ENCODE measurements around the gene IGFALS.

IGFALS gene

DNA sequence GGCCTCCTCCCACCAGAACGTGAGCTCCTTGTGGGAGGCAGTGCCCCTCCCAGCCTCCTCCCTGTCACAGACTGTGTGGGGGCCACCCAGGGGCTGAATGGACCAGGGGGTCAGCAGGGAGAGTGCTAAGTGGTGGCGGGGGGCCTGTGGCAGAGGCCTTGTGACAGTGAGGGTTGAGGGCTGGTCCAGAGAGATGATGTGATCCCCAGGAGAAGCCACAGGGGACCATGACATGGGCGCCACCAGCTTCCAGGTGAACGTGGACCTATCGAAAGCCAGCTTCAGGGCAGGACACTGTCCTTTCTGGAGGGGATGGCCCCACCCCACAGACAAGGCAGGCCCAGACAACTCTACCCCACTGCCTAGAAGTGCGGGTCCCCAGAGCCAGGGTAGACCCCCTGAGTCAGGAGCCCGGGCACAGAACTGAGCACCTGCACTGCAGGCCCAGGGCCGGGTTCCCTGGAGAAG lies 14.2 kb downstream of the IGFALS start:
- no peaks in the 10 kb centered on the region for H3K27me3 Mint-ChIP-seq
- DNase-seq = no peak
- peaks cover 50% of the 10 kb centered on the region for H3K36me3 Mint-ChIP-seq (ENCODE audit: low read depth)
- H3K9me3 Mint-ChIP-seq = no peaks in the 10 kb centered on the region
- H3K4me3 Mint-ChIP-seq = no peak overlapping the region
- H3K27ac Mint-ChIP-seq = peak overlapping the region; percentile 85
- peaks cover 27% of the 10 kb centered on the region for H3K4me1 Mint-ChIP-seq (ENCODE audit: low read depth)

DNA sequence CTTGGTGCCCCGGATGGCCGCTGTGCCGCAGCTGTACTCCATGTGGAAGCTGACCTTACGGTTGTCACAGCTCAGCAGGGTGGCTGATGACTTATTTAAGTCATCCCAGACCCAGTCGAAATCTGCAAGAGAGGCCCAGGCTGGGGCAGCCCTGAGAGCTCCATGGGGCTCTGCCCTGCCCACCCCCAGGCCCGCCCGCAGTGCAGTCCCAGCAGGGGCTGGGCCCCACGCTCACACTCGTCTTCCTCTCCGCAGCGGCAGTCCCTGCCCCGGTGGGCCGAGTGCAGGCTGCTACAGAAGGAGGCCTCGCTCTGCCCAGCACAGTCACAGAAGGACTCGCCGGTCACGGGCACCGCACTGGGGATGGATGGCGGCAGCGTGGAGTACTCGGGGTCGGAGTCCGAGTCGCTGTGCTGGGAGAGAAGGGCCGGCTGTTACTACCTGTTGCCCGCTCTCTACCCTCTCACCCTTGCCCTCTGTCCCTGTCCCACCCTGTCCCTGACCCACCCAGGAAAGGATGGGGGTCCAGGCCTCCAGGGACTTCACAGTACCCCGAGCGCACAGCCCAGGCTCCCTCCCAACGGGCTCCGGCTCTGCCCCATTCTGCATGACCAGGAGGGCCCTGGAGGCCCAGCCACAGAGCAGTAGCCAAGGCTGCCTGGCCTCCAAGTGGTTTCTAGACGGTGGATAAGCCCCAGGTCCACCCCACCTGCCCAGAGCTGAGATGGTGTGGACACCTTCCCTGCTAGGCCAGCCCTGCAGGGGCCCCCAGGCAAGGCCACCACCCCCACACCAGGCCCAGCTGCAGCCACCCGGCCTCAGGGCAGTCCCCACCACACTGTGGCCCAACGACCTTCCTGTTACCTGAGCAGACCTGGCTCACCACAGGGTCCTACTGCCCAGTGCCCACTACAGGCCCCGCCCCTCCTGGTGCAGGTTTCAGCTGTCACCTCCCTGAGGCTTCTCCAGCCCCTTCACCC lies 15.0 kb downstream of the IGFALS start:
- Mint-ChIP-seq H3K4me1 (ENCODE audit: low read depth) (peaks cover 25% of the 10 kb centered on the region), H3K27me3 (no peaks in the 10 kb centered on the region), H3K9me3 (no peaks in the 10 kb centered on the region), H3K36me3 (ENCODE audit: low read depth) (peaks cover 49% of the 10 kb centered on the region), H3K4me3 (no peak overlapping the region), H3K27ac (peak overlapping the region; percentile 85)
- no peak for DNase-seq

GRCh38 chr16:1777375-1778199 lies 15.9 kb downstream of the IGFALS start:
- Mint-ChIP-seq H3K4me1 (ENCODE audit: low read depth) (peaks cover 21% of the 10 kb centered on the region), H3K27me3 (no peaks in the 10 kb centered on the region), H3K36me3 (ENCODE audit: low read depth) (peaks cover 46% of the 10 kb centered on the region), H3K4me3 (no peak overlapping the region), H3K9me3 (no peaks in the 10 kb centered on the region), H3K27ac (peak overlapping the region; percentile 11)
- DNase-seq = no peak

DNA sequence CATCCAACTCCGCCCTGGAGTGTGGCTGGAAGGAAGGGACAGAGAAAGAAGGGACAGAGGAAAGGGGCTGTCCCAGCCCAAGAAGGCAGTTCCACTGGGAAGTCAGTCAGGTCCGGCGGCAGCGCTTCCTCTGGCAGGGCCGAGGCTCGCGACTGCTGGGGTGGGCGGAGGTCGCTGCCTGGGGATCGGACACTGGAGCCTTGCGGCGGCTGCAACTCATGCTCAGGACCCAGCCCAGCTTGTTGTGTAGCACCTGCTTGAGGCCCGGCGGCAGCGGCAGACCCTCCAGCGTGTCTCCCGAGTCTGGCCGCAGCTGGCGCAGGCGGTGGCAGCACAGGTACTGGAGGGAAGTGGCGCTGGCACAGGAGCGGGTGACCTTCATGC lies 16.5 kb downstream of the IGFALS start:
- Mint-ChIP-seq H3K4me3 (no peak overlapping the region), H3K36me3 (ENCODE audit: low read depth) (peaks cover 52% of the 10 kb centered on the region), H3K27me3 (no peaks in the 10 kb centered on the region), H3K27ac (peak overlapping the region; percentile 71), H3K9me3 (no peaks in the 10 kb centered on the region), H3K4me1 (ENCODE audit: low read depth) (peaks cover 21% of the 10 kb centered on the region)
- DNase-seq = no peak

DNA sequence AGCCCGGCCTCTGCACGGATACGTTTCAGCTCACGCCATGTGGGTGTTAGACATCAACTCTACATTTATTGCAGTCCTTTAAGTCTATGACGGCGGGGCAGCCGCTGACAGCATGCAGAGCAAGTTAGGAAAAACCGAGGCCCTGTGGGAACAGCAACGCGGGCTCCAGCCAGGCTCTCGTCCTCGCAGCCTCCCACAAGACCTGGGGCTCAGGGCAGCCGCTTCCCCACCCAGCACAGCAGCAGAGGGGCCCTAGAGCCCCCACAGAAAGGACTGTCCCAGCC lies 16.9 kb downstream of the IGFALS start:
- Mint-ChIP-seq H3K4me3 (no peak overlapping the region), H3K36me3 (ENCODE audit: low read depth) (peaks cover 53% of the 10 kb centered on the region), H3K9me3 (no peaks in the 10 kb centered on the region), H3K4me1 (ENCODE audit: low read depth) (peaks cover 18% of the 10 kb centered on the region), H3K27me3 (no peaks in the 10 kb centered on the region), H3K27ac (peak overlapping the region; percentile 71)
- no peak for DNase-seq

- no peak for DNase-seq
- Mint-ChIP-seq H3K36me3 (ENCODE audit: low read depth) (peaks cover 49% of the 10 kb centered on the region), H3K27me3 (no peaks in the 10 kb centered on the region), H3K4me1 (ENCODE audit: low read depth) (peaks cover 13% of the 10 kb centered on the region), H3K4me3 (no peak overlapping the region), H3K9me3 (no peaks in the 10 kb centered on the region), H3K27ac (peak overlapping the region; percentile 71)
Observed at GRCh38 chr16:1775846-1776671, 17.4 kb downstream of the IGFALS start.

DNA sequence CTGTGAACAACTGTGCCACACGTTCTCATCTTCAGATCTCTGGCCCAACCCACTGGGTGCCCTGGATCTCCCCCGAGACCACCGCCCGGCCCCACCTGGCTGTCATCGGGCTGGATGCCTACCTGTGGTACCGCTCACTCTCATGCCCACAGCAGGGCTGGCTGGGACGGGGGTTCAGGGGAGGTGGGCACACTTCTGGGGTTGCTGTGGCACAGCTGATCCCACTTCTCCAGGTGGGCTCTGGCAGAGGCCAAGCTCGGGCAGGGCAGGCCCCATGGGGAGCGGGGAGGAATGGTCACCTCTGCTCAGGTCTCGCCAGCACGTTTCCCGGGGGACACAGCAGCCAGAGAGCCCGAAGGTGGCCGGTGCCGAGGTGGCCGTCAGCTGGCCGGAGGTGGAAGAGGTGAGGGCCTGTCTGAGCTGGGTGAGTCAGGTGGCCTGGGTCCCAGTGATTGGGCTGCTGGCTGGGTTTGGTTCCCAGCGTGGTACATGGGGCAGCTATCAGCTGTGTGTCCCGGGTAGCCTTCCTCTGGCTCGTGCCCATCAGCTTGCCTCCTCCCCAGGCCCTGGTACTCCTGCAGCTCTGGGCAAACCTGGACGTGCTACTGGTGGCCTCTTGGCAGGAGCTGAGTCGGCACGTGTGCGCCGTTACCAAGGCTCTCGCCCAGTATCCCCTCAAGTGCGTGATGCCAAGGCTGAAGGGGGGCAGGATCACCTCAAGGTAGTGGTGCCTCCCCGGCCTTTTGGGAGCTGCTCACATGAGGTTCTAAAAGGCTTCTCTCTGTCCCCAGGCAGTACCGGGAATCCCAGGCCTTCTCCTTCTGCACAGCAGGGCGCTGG lies 18.3 kb downstream of the IGFALS start:
- Mint-ChIP-seq H3K36me3 (ENCODE audit: low read depth) (peaks cover 50% of the 10 kb centered on the region), H3K4me3 (peak overlapping the region; percentile 96), H3K27ac (no peak overlapping the region), H3K9me3 (no peaks in the 10 kb centered on the region), H3K27me3 (no peaks in the 10 kb centered on the region), H3K4me1 (ENCODE audit: low read depth) (peaks cover 15% of the 10 kb centered on the region)
- DNase-seq = no peak

- Mint-ChIP-seq H3K36me3 (ENCODE audit: low read depth) (peaks cover 54% of the 10 kb centered on the region), H3K4me3 (peak overlapping the region; percentile 96), H3K27ac (no peak overlapping the region), H3K27me3 (no peaks in the 10 kb centered on the region), H3K9me3 (no peaks in the 10 kb centered on the region), H3K4me1 (ENCODE audit: low read depth) (peaks cover 20% of the 10 kb centered on the region)
- DNase-seq = no peak
Observed at GRCh38 chr16:1774448-1774780, 19.1 kb downstream of the IGFALS start.

- Mint-ChIP-seq H3K27ac (peak overlapping the region; percentile 89), H3K9me3 (no peaks in the 10 kb centered on the region), H3K36me3 (ENCODE audit: low read depth) (peaks cover 54% of the 10 kb centered on the region), H3K4me3 (peak overlapping the region; percentile 96), H3K4me1 (ENCODE audit: low read depth) (peaks cover 20% of the 10 kb centered on the region), H3K27me3 (no peaks in the 10 kb centered on the region)
- DNase-seq = no peak
Observed at GRCh38 chr16:1773703-1774447, 19.6 kb downstream of the IGFALS start.

DNA sequence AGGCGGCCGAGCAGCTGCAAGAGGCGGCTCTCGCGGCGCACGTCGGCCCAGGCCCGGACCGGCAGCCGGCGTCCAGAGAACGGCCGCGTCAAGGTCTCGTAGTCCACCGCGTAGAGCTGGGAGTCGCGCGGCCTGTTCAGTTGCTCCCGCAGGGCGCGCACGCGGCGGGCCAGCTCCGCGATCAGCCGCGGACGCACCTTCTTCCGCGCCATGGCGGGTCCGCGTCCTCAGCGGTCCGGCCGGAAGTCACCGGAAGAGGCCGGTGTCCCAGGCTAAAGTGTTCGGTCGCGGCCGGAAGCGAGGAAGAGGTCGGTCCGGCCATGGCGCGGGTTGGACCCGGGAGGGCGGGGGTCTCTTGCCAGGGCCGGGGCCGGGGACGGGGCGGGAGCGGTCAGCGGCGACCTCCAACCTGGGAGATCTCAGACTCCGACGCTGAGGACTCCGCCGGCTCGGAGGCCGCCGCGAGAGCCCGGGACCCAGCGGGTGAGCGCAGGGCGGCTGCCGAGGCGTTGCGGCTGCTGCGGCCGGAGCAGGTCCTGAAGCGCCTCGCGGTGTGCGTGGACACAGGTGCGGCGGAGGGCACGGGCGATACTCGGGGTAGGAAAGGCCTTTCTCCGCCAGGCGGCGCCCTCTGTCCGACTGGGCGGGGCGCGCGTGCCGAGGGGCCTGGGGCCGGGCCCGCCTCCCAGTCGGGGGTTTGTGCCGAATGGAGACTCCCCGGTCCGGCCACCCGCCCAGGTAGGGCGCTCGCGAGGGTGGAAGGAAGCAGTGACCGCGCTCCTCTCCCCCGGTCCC lies 20.4 kb downstream of the IGFALS start, which contains the start of gene MRPS34:
Gene MRPS34, minus strand, starts transcription at position 227 of the 795 bp plus-strand sequence. Its CDS starts 15 bp downstream, at position 212.
- DNase-seq = peak; percentile 88
- Mint-ChIP-seq H3K27ac (peak within 1 kb of the TSS; percentile 99), H3K36me3 (ENCODE audit: low read depth) (peaks cover 58% of the 10 kb centered on the region), H3K4me1 (ENCODE audit: low read depth) (peaks cover 20% of the 10 kb centered on the region), H3K4me3 (peak within 1 kb of the TSS; percentile 96), H3K9me3 (no peaks in the 10 kb centered on the region), H3K27me3 (no peaks in the 10 kb centered on the region)

- peaks cover 64% of the 10 kb centered on the region for H3K36me3 Mint-ChIP-seq (ENCODE audit: low read depth)
- peak; percentile 79 for DNase-seq
- H3K4me1 Mint-ChIP-seq (ENCODE audit: low read depth) = peaks cover 20% of the 10 kb centered on the region
- H3K9me3 Mint-ChIP-seq = no peaks in the 10 kb centered on the region
- H3K27me3 Mint-ChIP-seq = no peaks in the 10 kb centered on the region
- H3K27ac Mint-ChIP-seq = peak within 1 kb of the TSS; percentile 99
- peak within 1 kb of the TSS; percentile 96 for H3K4me3 Mint-ChIP-seq
Observed at GRCh38 chr16:1772362-1772907, 21.1 kb downstream of the IGFALS start, which contains the start of gene EME2. EME2 (plus strand) TSS chr16:1772810; CDS start chr16:1773228, 418 bp downstream.

- Mint-ChIP-seq H3K4me3 (peak overlapping the region; percentile 96), H3K36me3 (ENCODE audit: low read depth) (peaks cover 65% of the 10 kb centered on the region), H3K27ac (peak overlapping the region; percentile 99), H3K27me3 (no peaks in the 10 kb centered on the region), H3K9me3 (no peaks in the 10 kb centered on the region), H3K4me1 (ENCODE audit: low read depth) (peaks cover 20% of the 10 kb centered on the region)
- DNase-seq = no peak
Observed at GRCh38 chr16:1771864-1772361, 21.6 kb downstream of the IGFALS start.
